GM06990 (cell line): ENCODE data around the gene MS4A18.
A peak's percentile ranks its signal among the peaks of the same experiment; 100 is the strongest.

Experiments used
- DNase-seq: peaks from one replicate; pipeline ENCODE4 v3.0.0-alpha.2; 2011; ENCODE audit not compliant: insufficient read length; ENCODE audit errors: extremely low read depth
- H3K27me3 ChIP-seq: replicated peaks from 2 replicates; pipeline ENCODE4 v1.6.0; 2011; ENCODE audit warnings: low read length; ENCODE audit not compliant: control insufficient read depth, insufficient read depth
- H3K36me3 ChIP-seq: 2 replicates; pipeline ENCODE4 v1.5.1; 2011; ENCODE audit warnings: low read length; ENCODE audit not compliant: control insufficient read depth, insufficient read depth
- H3K4me3 ChIP-seq: replicated peaks from 2 replicates; pipeline ENCODE4 v1.5.1; 2011; ENCODE audit warnings: low read depth, mild to moderate bottlenecking, control low read depth, low read length
- CTCF ChIP-seq: IDR thresholded peaks from 2 replicates; pipeline ENCODE4 v1.5.1; 2011; ENCODE audit warnings: low read length, control low read depth, mild to moderate bottlenecking, inconsistent platforms; ENCODE audit not compliant: insufficient read depth, poor library complexity, severe bottlenecking

Gene MS4A18

GRCh38 chr11:60761436-60762190, 37.1 kb downstream of the MS4A18 start:
- TF ChIP-seq CTCF, result no peak
- Histone ChIP-seq H3K4me3 (no peak overlapping the region), H3K36me3 (no peaks in the 10 kb centered on the region), H3K27me3 (no peaks in the 10 kb centered on the region)
- DNase-seq, result no peak

- Histone ChIP-seq H3K4me3 (peak overlapping the region; percentile 10), H3K36me3 (no peaks in the 10 kb centered on the region), H3K27me3 (no peaks in the 10 kb centered on the region)
- TF ChIP-seq CTCF, result peak; percentile 59
- DNase-seq, result peak; percentile 79
These were observed 38.6 kb downstream of the MS4A18 start for GRCh38 chr11:60762851-60763691.

- Histone ChIP-seq H3K36me3 (no peaks in the 10 kb centered on the region), H3K27me3 (no peaks in the 10 kb centered on the region), H3K4me3 (peak overlapping the region; percentile 10)
- peak; percentile 3 for TF ChIP-seq CTCF
- DNase-seq, result peak; percentile 55
These were observed 39.3 kb downstream of the MS4A18 start for GRCh38 chr11:60763692-60764369.

- Histone ChIP-seq H3K4me3 (no peak overlapping the region), H3K36me3 (no peaks in the 10 kb centered on the region), H3K27me3 (no peaks in the 10 kb centered on the region)
- TF ChIP-seq CTCF, result no peak
- DNase-seq, result peak; percentile 56
These were observed 40.4 kb downstream of the MS4A18 start for GRCh38 chr11:60764879-60765278.

GRCh38 chr11:60765355-60765754, 40.8 kb downstream of the MS4A18 start:
- Histone ChIP-seq H3K27me3 (no peaks in the 10 kb centered on the region), H3K4me3 (no peak overlapping the region), H3K36me3 (no peaks in the 10 kb centered on the region)
- peak; percentile 43 for DNase-seq
- TF ChIP-seq CTCF, result no peak
